ENCODE measurements around the gene NENF. TPM values are rescaled to one million over a fixed set of nuclear protein-coding genes. Genes with fewer than 3 reads are reported as not detected.

NENF gene
- polyA plus RNA-seq, 1 donor from 2014 or later: 7.9 TPM

DNA sequence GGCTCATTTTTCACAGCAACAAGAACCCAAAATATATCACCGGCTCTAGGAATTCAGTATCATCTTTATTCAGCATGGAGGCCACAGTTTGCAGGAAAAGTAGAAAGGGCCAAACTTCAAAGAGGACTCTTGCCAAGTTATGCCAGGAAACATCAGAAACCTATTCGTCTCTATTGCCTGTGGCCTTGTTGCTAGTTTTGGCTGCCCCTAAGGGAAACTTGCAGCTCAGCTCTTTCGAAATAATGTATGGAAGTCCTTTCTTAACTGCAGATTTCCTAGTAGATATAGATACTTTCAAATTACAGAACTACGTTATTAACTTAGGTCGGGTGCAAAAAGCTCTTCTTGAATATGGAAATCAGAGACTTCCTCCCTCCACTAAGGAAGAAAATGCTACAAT, 4.2 kb upstream of the NENF start:
- Histone ChIP-seq H3K79me2 (replicated peaks; ENCODE audit: insufficient read depth, low read length) (no peaks in the 10 kb centered on the region), H3K27me3 (ENCODE audit: insufficient read depth, low read depth, low read length) (peaks cover 6% of the 10 kb centered on the region), H2AFZ (ENCODE audit: low read depth, low read length) (no peak overlapping the region), H3K9me3 (ENCODE audit: low read length) (no peaks in the 10 kb centered on the region), H3K9me2 (ENCODE audit: insufficient read depth, low read length) (no peaks in the 10 kb centered on the region), H3K36me3 (ENCODE audit: insufficient read depth, low read length) (no peaks in the 10 kb centered on the region), H4K20me1 (ENCODE audit: insufficient read depth) (no peaks in the 10 kb centered on the region), H3K27ac (ENCODE audit: low read length) (no peak overlapping the region), H3K4me3 (ENCODE audit: low read length) (no peak overlapping the region), H3K4me2 (ENCODE audit: low read length) (no peak overlapping the region), H3K9ac (ENCODE audit: low read length) (no peak overlapping the region), H3F3A (ENCODE audit: insufficient read depth, low read length, poor library complexity, severe bottlenecking) (no peaks in the 10 kb centered on the region)
- no peak for TF ChIP-seq MXI1 (conservative IDR thresholded peaks at IDR 0.05; ENCODE audit: poor library complexity, severe bottlenecking)
- TF ChIP-seq TAF1 (IDR thresholded peaks at IDR 0.05; ENCODE audit: low read depth): no peak
- no peak for TF ChIP-seq CTCF (IDR thresholded peaks at IDR 0.05; ENCODE audit: poor library complexity, severe bottlenecking)
- no peak for TF ChIP-seq POLR2AphosphoS5 (IDR thresholded peaks at IDR 0.05)
- no peak for TF ChIP-seq SMC3 (conservative IDR thresholded peaks at IDR 0.05; ENCODE audit: poor library complexity)
- no peak for TF ChIP-seq EP300 (conservative IDR thresholded peaks at IDR 0.05; ENCODE audit: poor library complexity, severe bottlenecking)
- no peak for TF ChIP-seq RAD21 (conservative IDR thresholded peaks at IDR 0.05)
- no peak for TF ChIP-seq EZH2 (IDR thresholded peaks at IDR 0.05; ENCODE audit: borderline replicate concordance, insufficient read depth, low read length, poor library complexity, severe bottlenecking)
- TF ChIP-seq REST (IDR thresholded peaks at IDR 0.05; ENCODE audit: borderline replicate concordance): no peak

- Histone ChIP-seq H3K4me3 (ENCODE audit: low read length) (no peak overlapping the region), H3K4me2 (ENCODE audit: low read length) (no peak overlapping the region), H3K27ac (ENCODE audit: low read length) (no peak overlapping the region), H3K27me3 (ENCODE audit: insufficient read depth, low read depth, low read length) (peaks cover 6% of the 10 kb centered on the region), H3F3A (ENCODE audit: insufficient read depth, low read length, poor library complexity, severe bottlenecking) (no peaks in the 10 kb centered on the region), H3K9me3 (ENCODE audit: low read length) (no peaks in the 10 kb centered on the region), H3K9me2 (ENCODE audit: insufficient read depth, low read length) (no peaks in the 10 kb centered on the region), H3K9ac (ENCODE audit: low read length) (no peak overlapping the region), H3K36me3 (ENCODE audit: insufficient read depth, low read length) (no peaks in the 10 kb centered on the region), H4K20me1 (ENCODE audit: insufficient read depth) (no peaks in the 10 kb centered on the region), H2AFZ (ENCODE audit: low read depth, low read length) (no peak overlapping the region), H3K79me2 (replicated peaks; ENCODE audit: insufficient read depth, low read length) (no peaks in the 10 kb centered on the region)
- TF ChIP-seq CTCF (IDR thresholded peaks at IDR 0.05; ENCODE audit: poor library complexity, severe bottlenecking) (no peak), RAD21 (conservative IDR thresholded peaks at IDR 0.05) (no peak)
Observed at GRCh38 chr1:212430416-212430815, 2.3 kb upstream of the NENF start.

All from neural cell (in vitro differentiated cells).